Endodermal cell (in vitro differentiated cells): ENCODE results near the gene ATP1A4. TPM values are rescaled to one million over a fixed set of nuclear protein-coding genes. Genes with fewer than 3 reads are reported as not detected.

Experiments used
- DNase-seq: peaks from one replicate; pipeline ENCODE4 v3.0.0-alpha.2; 2017
- H3K27ac ChIP-seq: 2 replicates; pipeline ENCODE4 v1.5.1; 2013; ENCODE audit warnings: mild to moderate bottlenecking, low read depth, low read length, moderate library complexity
- H3K27me3 ChIP-seq: 2 replicates; pipeline ENCODE4 v1.6.1; 2013; ENCODE audit warnings: mild to moderate bottlenecking, low read length, moderate library complexity; ENCODE audit not compliant: insufficient read depth, control insufficient read depth, poor library complexity, severe bottlenecking
- H3K36me3 ChIP-seq: 2 replicates; pipeline ENCODE4 v1.7.0; 2013; ENCODE audit warnings: mild to moderate bottlenecking, low read length, moderate library complexity; ENCODE audit not compliant: control insufficient read depth, insufficient read depth
- H3K4me1 ChIP-seq: one replicate; pipeline ENCODE4 v1.7.0; 2013; ENCODE audit warnings: low read length; ENCODE audit not compliant: control insufficient read depth, insufficient read depth
- H3K4me3 ChIP-seq: 2 replicates; pipeline ENCODE4 v1.5.1; 2013; ENCODE audit warnings: mild to moderate bottlenecking, low read length, moderate library complexity
- H3K9ac ChIP-seq: 2 replicates; pipeline ENCODE4 v1.6.1; 2013; ENCODE audit warnings: mild to moderate bottlenecking, low read length, moderate library complexity; ENCODE audit not compliant: poor library complexity, severe bottlenecking; ENCODE audit errors: extremely low read depth
- H3K9me3 ChIP-seq: 2 replicates; pipeline ENCODE4 v1.6.1; 2013; ENCODE audit warnings: mild to moderate bottlenecking, low read length, moderate library complexity; ENCODE audit not compliant: control insufficient read depth
- H3K27ac Mint-ChIP-seq: 2 replicates; pipeline ENCODE4 v1.8.0; 2020; ENCODE audit warnings: mixed read lengths
- H3K27me3 Mint-ChIP-seq: 2 replicates; pipeline ENCODE4 v1.8.0; 2021; ENCODE audit warnings: mild to moderate bottlenecking, mixed read lengths; ENCODE audit not compliant: insufficient read depth
- H3K36me3 Mint-ChIP-seq: 2 replicates; pipeline ENCODE4 v1.8.0; 2020; ENCODE audit warnings: low read depth, mixed read lengths
- H3K4me1 Mint-ChIP-seq: 2 replicates; pipeline ENCODE4 v1.8.0; 2020; ENCODE audit warnings: mixed read lengths
- H3K4me3 Mint-ChIP-seq: 2 replicates; pipeline ENCODE4 v1.8.0; 2020; ENCODE audit warnings: mild to moderate bottlenecking, moderate library complexity, mixed read lengths
- H3K9me3 Mint-ChIP-seq: 2 replicates; pipeline ENCODE4 v1.8.0; 2020; ENCODE audit warnings: mild to moderate bottlenecking, mixed read lengths
- CTCF ChIP-seq: fragments of 200-600 bp; sonication (generic); conservative IDR thresholded peaks from 2 replicates; pipeline ENCODE4 v1.5.0; 2021; ENCODE audit warnings: antibody characterized with exemption, mild to moderate bottlenecking
- WGBS, 2 experiments: methylation state at CpG; one replicate each; pipeline versions ENCODE4 v1.1.5 to v1.1.7; 2013; ENCODE audit warnings: missing lambda C conversion rate in 2 of 2, mixed read lengths in 1 of 2; ENCODE audit not compliant: insufficient coverage in 1 of 2, insufficient read length in 1 of 2; 5-methylcytosine and 5-hydroxymethylcytosine counted together
- total RNA-seq, 2 donors: library from RNA; stranded (reverse); fragmentation: NEBNext Ultra II Directional in 1 of 2; extraction: Animal tissue kit (Norgen Biotek cat#: 25700) in 1 of 2; gene quantifications; 2 replicates in 1 of 2; 3 replicates in 1 of 2; pipeline ENCODE4 v1.2.1, GENCODE V29; 2021

The ATP1A4 gene
- total RNA-seq, 2 donors from 2014 or later = 0.55 to 0.75 TPM

GRCh38 chr1:160117709-160118183 is 33.7 kb upstream of the ATP1A4 start:
- Mint-ChIP-seq H3K27ac (no peak overlapping the region), H3K27me3 (peaks cover 5% of the 10 kb centered on the region), H3K36me3 (no peaks in the 10 kb centered on the region), H3K4me1 (peaks cover 48% of the 10 kb centered on the region), H3K4me3 (no peak overlapping the region), H3K9me3 (no peaks in the 10 kb centered on the region)
- Histone ChIP-seq H3K9me3 (no peaks in the 10 kb centered on the region), H3K36me3 (no peaks in the 10 kb centered on the region), H3K27me3 (no peaks in the 10 kb centered on the region), H3K4me3 (no peak overlapping the region), H3K27ac (no peak overlapping the region), H3K4me1 (peaks cover 33% of the 10 kb centered on the region), H3K9ac (no peak overlapping the region)
- DNase-seq = peak; percentile 74
- WGBS, 2 experiments = 29 to 54% methylated on average over 4 to 8 of the region's 8 CpGs
- no peak for TF ChIP-seq CTCF

GRCh38 chr1:160118928-160119327 is 32.5 kb upstream of the ATP1A4 start:
- Mint-ChIP-seq H3K27ac (no peak overlapping the region), H3K4me1 (peaks cover 37% of the 10 kb centered on the region), H3K9me3 (no peaks in the 10 kb centered on the region), H3K27me3 (peaks cover 5% of the 10 kb centered on the region), H3K4me3 (no peak overlapping the region), H3K36me3 (no peaks in the 10 kb centered on the region)
- no peak overlapping the region for H3K9ac ChIP-seq
- DNase-seq = no peak
- H3K27ac ChIP-seq = no peak overlapping the region
- peaks cover 26% of the 10 kb centered on the region for H3K4me1 ChIP-seq
- H3K4me3 ChIP-seq = no peak overlapping the region
- no peaks in the 10 kb centered on the region for H3K36me3 ChIP-seq
- 92 to 95% methylated on average over 2 to 3 of the region's 3 CpGs for WGBS, 2 experiments
- no peak for TF ChIP-seq CTCF
- H3K9me3 ChIP-seq = no peaks in the 10 kb centered on the region
- no peaks in the 10 kb centered on the region for H3K27me3 ChIP-seq

GRCh38 chr1:160120797-160121196 is 30.6 kb upstream of the ATP1A4 start:
- DNase-seq = no peak
- peaks cover 14% of the 10 kb centered on the region for H3K4me1 ChIP-seq
- Mint-ChIP-seq H3K36me3 (no peaks in the 10 kb centered on the region), H3K9me3 (no peaks in the 10 kb centered on the region), H3K27ac (no peak overlapping the region), H3K27me3 (peaks cover 3% of the 10 kb centered on the region), H3K4me3 (no peak overlapping the region), H3K4me1 (peaks cover 19% of the 10 kb centered on the region)
- H3K9me3 ChIP-seq = no peaks in the 10 kb centered on the region
- no peak overlapping the region for H3K27ac ChIP-seq
- no peaks in the 10 kb centered on the region for H3K36me3 ChIP-seq
- no peak for TF ChIP-seq CTCF
- H3K4me3 ChIP-seq = no peak overlapping the region
- no peak overlapping the region for H3K9ac ChIP-seq
- H3K27me3 ChIP-seq = no peaks in the 10 kb centered on the region
- 84 to 100% methylated on average over 1 to 5 of the region's 5 CpGs for WGBS, 2 experiments
